H1 (cell line): Measurements from ENCODE around the gene TFEC. TPM values are rescaled to one million over a fixed set of nuclear protein-coding genes. Genes with fewer than 3 reads are reported as not detected.

Source experiments
- RXRA ChIP-seq: IDR thresholded peaks from 2 replicates; pipeline ENCODE4 v1.6.1; 2011; ENCODE audit warnings: low read depth, mild to moderate bottlenecking, low read length, moderate library complexity; ENCODE audit not compliant: insufficient read depth
- polyA plus RNA-seq, 7 experiments: library from polyadenylated mRNA; depleted of rRNA in 3 of 7; stranded (reverse) in 5 of 7; unstranded in 2 of 7; fragments of >200 nt in 5 of 7; fragments of 200-250 nt in 2 of 7; gene quantifications; 1 replicate in 5 of 7; 2 replicates in 1 of 7; 4 replicates in 1 of 7; pipeline versions ENCODE4 v1.2.1 to v1.2.3, GENCODE V29; 2011 to 2013; ENCODE audit warnings: missing spikeins in 2 of 7, mixed read lengths in 2 of 7
- total RNA-seq: library from RNA; stranded (reverse); fragmentation: NEBNext Ultra II Directional; extraction: Animal tissue kit (Norgen Biotek cat#: 25700); gene quantifications from 2 replicates; pipeline ENCODE4 v1.2.1, GENCODE V29; 2021

The TFEC gene
- total and polyA plus RNA-seq, 2 of the 8 experiments (the other 6 are each of a cell fraction or from before 2014, with no cell fraction given) = not detected

- no peak for TF ChIP-seq RXRA
Observed at GRCh38 chr7:116028787-116029186, 1.8 kb downstream of the TFEC start (continued).
